ENCODE results near the gene BOLL.
"Not testable (repeated sequence)": the region's sequence is repeated elsewhere in the genome, so short reads cannot be mapped to it uniquely, and the experiment has no call there.

Gene BOLL

DNA sequence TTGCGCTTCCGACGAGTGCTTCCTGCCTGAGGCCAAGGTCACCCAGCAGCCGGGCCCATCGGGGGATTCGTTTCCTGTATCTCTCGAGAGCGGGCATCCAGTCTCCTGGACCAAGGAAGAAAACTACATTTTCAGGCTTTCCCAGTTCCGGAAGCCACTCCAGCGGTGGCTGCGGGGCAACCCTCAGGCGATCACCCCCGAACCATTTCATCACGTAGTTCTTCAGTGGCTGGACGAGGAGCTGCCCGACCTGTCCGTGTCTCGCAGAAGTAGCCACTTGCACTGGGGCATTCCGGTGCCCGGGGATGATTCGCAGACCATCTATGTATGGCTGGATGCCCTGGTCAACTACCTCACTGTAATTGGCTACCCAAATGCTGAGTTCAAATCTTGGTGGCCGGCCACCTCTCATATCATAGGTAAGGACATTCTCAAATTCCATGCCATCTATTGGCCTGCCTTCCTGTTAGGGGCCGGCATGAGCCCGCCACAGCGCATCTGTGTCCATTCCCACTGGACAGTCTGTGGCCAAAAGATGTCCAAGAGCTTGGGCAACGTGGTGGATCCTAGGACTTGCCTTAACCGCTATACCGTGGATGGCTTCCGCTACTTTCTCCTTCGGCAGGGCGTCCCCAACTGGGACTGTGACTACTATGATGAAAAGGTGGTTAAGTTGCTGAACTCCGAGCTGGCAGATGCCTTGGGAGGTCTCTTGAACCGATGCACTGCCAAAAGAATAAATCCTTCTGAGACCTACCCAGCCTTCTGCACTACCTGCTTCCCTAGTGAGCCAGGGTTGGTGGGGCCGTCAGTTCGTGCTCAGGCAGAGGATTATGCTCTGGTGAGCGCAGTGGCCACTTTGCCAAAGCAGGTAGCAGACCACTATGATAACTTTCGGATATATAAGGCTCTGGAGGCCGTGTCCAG lies 78.9 kb downstream of the BOLL start:
- DNase-seq = no peak

DNA sequence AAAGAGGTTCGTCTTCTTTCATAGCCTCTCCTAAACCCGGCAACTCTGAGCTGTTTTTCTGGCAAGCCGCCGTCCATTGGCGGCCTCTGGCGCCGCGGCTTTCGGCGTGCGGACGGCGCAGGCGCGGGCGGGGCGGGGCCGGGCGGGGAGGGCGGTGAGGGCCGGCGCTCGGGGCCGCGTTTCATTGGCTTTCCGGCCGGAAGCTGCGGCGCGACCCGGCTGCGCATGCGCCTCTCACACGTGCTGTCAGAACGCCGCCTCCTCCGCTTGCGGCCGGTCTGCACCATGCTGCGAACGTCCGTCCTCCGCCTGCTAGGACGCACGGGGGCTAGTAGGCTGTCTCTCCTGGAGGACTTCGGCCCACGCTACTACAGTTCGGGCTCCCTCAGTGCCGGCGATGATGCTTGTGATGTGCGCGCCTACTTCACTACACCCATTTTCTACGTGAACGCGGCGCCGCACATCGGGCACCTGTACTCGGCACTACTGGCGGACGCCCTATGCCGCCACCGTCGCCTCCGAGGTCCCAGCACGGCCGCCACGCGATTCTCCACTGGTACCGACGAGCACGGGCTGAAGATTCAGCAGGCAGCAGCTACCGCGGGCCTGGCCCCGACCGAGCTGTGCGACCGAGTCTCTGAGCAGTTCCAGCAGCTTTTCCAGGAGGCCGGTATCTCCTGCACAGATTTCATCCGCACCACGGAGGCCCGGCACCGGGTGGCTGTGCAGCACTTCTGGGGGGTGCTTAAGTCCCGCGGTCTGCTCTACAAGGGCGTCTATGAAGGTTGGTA lies 79.8 kb downstream of the BOLL start, which contains the start of gene MARS2:
MARS2 (plus strand) TSS at position 249 of the 791 bp plus-strand sequence; CDS start at position 286, 37 bp downstream.
- DNase-seq = peak; percentile 72

DNA sequence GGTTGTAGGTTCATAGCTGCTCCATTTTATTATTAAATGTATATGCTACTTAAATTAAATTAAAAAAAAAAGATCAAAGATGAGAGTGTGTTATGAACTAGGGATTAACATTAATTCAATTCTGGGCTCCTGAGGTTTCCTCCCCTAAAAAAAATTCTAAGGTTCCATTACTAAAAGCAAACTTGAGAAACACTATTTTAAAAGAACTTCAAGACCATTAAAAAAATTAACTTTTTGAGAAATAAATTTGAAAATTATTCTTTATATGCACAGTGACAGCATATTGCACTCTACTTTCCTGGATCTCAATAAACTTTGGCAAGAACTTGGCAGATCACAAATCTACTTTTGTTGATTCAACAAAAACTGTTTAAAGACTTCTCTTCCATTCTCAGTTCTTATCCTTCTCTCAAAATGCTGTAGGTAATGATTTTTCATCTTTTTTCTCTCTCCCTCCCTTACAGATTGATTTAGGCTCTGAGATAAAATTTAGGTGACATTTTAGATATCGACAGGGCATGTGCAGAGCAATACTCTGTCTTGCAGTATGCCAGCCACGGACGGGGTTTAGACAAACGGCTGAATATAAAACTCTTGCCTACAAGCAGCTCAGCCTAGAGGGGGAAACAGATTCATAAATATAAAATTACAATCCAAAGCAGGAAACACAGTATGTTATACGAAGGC lies 80.5 kb downstream of the BOLL start:
- DNase-seq = no peak

DNA sequence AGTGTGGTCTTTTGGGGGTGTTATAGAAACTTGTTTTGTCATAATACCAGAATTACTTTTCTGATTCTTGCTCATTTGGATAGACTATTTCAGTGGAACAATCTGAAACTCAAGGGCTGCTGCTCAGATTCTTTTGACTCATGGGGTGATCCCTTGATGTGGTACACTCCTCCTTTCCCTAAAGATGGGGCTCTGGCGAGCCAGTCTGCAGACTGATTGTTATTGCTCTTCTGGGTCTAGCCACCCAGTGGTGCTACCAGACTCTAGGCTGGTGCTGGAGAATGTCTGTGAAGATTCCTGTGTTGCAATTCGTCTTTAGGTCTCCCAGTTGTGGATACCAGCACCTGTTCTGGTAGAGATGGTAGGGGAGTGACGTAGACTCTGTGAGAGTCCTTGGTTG lies 84.2 kb downstream of the BOLL start:
- DNase-seq = no peak

DNA sequence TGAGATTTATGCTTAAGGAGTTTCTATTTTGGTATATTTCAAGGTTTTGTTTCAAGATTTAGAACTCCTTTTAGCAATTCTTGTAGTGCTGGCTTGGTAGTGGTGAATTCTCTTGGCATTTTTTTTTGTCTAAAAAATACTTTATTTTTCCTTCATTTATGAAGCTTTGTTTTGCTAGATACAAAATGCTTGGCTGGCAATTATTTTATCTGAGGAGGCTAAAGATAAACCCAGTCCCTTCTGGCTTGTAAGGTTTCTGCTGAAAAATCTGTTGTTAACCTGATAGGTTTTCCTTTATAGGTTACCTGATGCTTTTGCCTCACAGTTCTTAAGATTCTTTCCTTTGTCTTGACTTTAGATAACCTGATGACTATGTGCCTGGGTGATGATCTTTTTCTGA lies 85.4 kb downstream of the BOLL start:
- DNase-seq = not testable (repeated sequence)

- DNase-seq = not testable (repeated sequence)
These were observed 88.5 kb downstream of the BOLL start for GRCh38 chr2:197696571-197696970.

GRCh38 chr2:197695971-197696370 lies 89.1 kb downstream of the BOLL start:
- not testable (repeated sequence) for DNase-seq

GRCh38 chr2:197695206-197695605 lies 89.9 kb downstream of the BOLL start:
- not testable (repeated sequence) for DNase-seq

DNA sequence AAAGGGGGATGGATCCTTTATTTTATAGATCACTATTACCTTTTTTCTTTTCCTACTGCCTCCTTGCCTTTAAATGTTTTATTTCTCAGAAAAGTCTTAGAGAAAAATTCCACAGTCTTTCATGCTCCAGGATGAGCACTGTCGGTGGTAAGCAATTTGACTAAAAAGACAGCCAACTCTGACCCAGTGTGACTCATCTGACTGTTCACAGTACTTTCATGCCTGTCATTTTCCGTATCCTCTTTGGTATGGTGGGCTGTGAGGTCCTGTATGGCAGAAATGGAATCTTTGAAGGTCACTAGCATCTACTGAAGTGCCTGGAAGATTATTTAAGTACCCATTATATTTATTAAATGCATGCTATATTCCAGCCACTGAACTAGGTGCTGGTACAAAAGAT lies 107.6 kb downstream of the BOLL start:
- DNase-seq = no peak

DNA sequence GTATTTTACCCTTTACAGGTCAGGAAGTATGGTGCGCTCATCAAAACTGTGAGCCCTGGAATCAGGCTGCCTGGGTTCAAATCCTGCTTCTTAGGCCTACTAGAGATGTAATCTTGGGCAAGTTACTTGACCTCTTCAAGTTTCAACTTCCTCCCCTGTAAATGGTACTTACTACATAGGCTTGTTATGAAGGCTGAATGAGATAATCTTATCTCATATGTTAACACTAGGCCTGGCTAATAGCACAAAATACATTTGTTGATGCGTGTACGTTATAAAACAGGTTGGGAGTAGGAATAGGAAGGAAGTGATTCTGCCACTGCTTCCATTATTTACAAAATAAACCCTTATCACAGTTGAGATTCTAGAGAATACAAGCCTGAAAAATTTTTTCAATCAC lies 108.1 kb downstream of the BOLL start:
- DNase-seq = no peak
